ENCODE measurements around the gene EFNB3. TPM values are rescaled to one million over a fixed set of nuclear protein-coding genes. Genes with fewer than 3 reads are reported as not detected.

The EFNB3 gene
- total and polyA plus RNA-seq, 2 of the 4 experiments (the other 2 are of a cell fraction) = 0.54 to 2.0 TPM

DNA sequence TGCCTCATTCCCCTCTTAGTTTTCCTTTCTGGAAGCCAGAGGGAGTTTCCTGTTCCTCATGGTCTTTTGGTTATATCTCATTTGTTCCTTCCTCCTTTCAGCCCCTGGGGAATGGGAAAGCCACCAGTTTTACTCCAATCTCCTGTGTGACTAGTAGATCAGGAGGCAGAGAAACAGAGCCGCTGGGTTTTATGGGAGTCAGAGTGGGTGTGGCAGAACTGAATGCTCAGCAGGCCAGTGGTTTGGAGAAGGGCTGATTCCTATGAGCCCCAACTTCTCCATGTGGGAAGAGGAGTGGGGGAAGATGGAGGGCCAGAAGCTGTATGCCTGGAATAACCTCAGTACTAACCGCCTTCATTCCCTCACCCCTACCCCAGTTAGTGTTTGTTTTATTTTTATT is 16.6 kb downstream of the EFNB3 start:
- Histone ChIP-seq H4K20me1 (ENCODE audit: insufficient read depth, low read length) (no peaks in the 10 kb centered on the region; the same call in 1 of the 2 replicates), H3K23ac (ENCODE audit: low read depth, low read length) (no peak overlapping the region), H3K4me3 (ENCODE audit: insufficient read depth, low read depth, low read length) (no peak overlapping the region), H3K18ac (ENCODE audit: low read depth, low read length) (no peak overlapping the region), H2BK5ac (ENCODE audit: low read depth, low read length, poor library complexity, severe bottlenecking) (no peak overlapping the region), H2BK120ac (ENCODE audit: low read depth, low read length) (no peak overlapping the region), H3K4me2 (ENCODE audit: low read depth, low read length) (no peak overlapping the region), H2BK15ac (ENCODE audit: low read depth, low read length) (no peak overlapping the region), H3K14ac (replicated peaks; ENCODE audit: low read depth, low read length) (no peak overlapping the region), H4K91ac (ENCODE audit: insufficient read depth, low read depth, low read length) (no peak overlapping the region), H3K4ac (ENCODE audit: low read depth, low read length) (no peak overlapping the region), H3K36me3 (ENCODE audit: control insufficient read depth, insufficient read depth, low read length) (no peaks in the 10 kb centered on the region), H2AK5ac (ENCODE audit: low read depth, low read length) (no peak overlapping the region), H3K9me1 (ENCODE audit: insufficient read depth, low read length) (no peaks in the 10 kb centered on the region), H3K9me3 (ENCODE audit: control insufficient read depth, insufficient read depth, low read length) (no peaks in the 10 kb centered on the region), H3K27me3 (ENCODE audit: control insufficient read depth, insufficient read depth, low read length) (peaks cover 50% of the 10 kb centered on the region), H3K56ac (ENCODE audit: extremely low read depth, insufficient read depth, low read length) (no peak overlapping the region), H2BK20ac (ENCODE audit: low read depth, low read length) (no peak overlapping the region), H2AFZ (replicated peaks; ENCODE audit: low read length, poor library complexity) (no peak overlapping the region), H3K79me1 (ENCODE audit: low read depth in 1 of 2, low read length in 2 of 2) (no peaks in the 10 kb centered on the region), H2AK9ac (replicated peaks; ENCODE audit: low read depth, low read length, poor library complexity) (no peak overlapping the region), H3K27ac (ENCODE audit: insufficient read depth, low read length) (no peak overlapping the region), H3K9ac (ENCODE audit: low read depth, low read length) (no peak overlapping the region), H4K8ac (ENCODE audit: low read depth in 2 of 2, low read length in 2 of 2) (no peak overlapping the region), H3K4me1 (ENCODE audit: control insufficient read depth, insufficient read depth, low read length) (peaks cover 1% of the 10 kb centered on the region; the same call in 1 of the 2 replicates), H4K5ac (ENCODE audit: low read depth, low read length) (no peak overlapping the region)
- POLR2A ChIA-PET (ENCODE audit: unreplicated experiment) = no interaction called here
- ATAC-seq (ENCODE audit: low read depth) = no peak
- BruUV-seq (replicated peaks) = no TSS peak
- in situ Hi-C loops (cut with MboI; ENCODE audit: low sequenced_read_pairs) = no loop called here
- dilution Hi-C loops (cut with HindIII; ENCODE audit: low sequenced_read_pairs, unreplicated experiment) = no loop called here
- intact Hi-C loops (cut with micrococcal nuclease) = no loop called here
- WGBS, 2 experiments (ENCODE audit: extremely low coverage in 2 of 2, insufficient read length in 1 of 2) = no CpG with 5 or more reads among the region's 2 CpGs
- DNase-seq = no peak
- CTCF ChIA-PET = no interaction called here
- TF ChIP-seq NFE2L2 (IDR thresholded peaks at IDR 0.05; ENCODE audit: low read depth, low read length) (no peak), FOS (IDR thresholded peaks at IDR 0.05; ENCODE audit: low read depth, low read length) (no peak), RAD21 (IDR thresholded peaks at IDR 0.05; ENCODE audit: low read length) (no peak), MAFK (IDR thresholded peaks at IDR 0.05; ENCODE audit: low read depth, low read length) (no peak), CEBPB (IDR thresholded peaks at IDR 0.05; ENCODE audit: low read depth, low read length) (no peak)
- TF ChIP-seq, protein P1, sequence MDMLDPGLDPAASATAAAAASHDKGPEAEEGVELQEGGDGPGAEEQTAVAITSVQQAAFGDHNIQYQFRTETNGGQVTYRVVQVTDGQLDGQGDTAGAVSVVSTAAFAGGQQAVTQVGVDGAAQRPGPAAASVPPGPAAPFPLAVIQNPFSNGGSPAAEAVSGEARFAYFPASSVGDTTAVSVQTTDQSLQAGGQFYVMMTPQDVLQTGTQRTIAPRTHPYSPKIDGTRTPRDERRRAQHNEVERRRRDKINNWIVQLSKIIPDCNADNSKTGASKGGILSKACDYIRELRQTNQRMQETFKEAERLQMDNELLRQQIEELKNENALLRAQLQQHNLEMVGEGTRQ (IDR thresholded peaks at IDR 0.05; ENCODE audit: low read depth, low read length) = no peak
